Stimulated activated CD4-positive, alpha-beta T cell treated with anti-CD3 and anti-CD28 coated beads, Interleukin-4, amount 100 ng/mL, for 24 hours (primary cell): ENCODE results near the gene PCYOX1L.

Experiments used
- DNase-seq: peaks from one replicate; pipeline ENCODE4 v3.0.0-alpha.2; 2020

Gene PCYOX1L

GRCh38 chr5:149370878-149371277, 13.0 kb downstream of the PCYOX1L start:
- no peak for DNase-seq

- DNase-seq, result peak; percentile 74
Observed at GRCh38 chr5:149371296-149371962, 13.6 kb downstream of the PCYOX1L start.

- DNase-seq, result no peak
Observed at GRCh38 chr5:149372076-149372795, 14.4 kb downstream of the PCYOX1L start.

GRCh38 chr5:149372932-149373331, 15.1 kb downstream of the PCYOX1L start:
- no peak for DNase-seq

GRCh38 chr5:149374303-149374702, 16.5 kb downstream of the PCYOX1L start:
- DNase-seq, result no peak

GRCh38 chr5:149374801-149375200, 17.0 kb downstream of the PCYOX1L start:
- no peak for DNase-seq

- no peak for DNase-seq
Observed at GRCh38 chr5:149375434-149375833, 17.6 kb downstream of the PCYOX1L start.

GRCh38 chr5:149376104-149376503, 18.3 kb downstream of the PCYOX1L start:
- DNase-seq, result no peak

- no peak for DNase-seq
Observed at GRCh38 chr5:149376711-149377447, 19.0 kb downstream of the PCYOX1L start.

- no peak for DNase-seq
Observed at GRCh38 chr5:149378241-149378820, 20.5 kb downstream of the PCYOX1L start.

- DNase-seq, result no peak
Observed at GRCh38 chr5:149379177-149379761, 21.4 kb downstream of the PCYOX1L start, which contains the start of gene IL17B. TSS of gene IL17B (minus strand) at chr5:149379292. CDS start at chr5:149379225, 67 bp downstream.

GRCh38 chr5:149379818-149380374, 22.1 kb downstream of the PCYOX1L start:
- no peak for DNase-seq

- DNase-seq, result no peak
Observed at GRCh38 chr5:149380466-149381121, 22.7 kb downstream of the PCYOX1L start.

- no peak for DNase-seq
Observed at GRCh38 chr5:149381261-149381985, 23.6 kb downstream of the PCYOX1L start.

GRCh38 chr5:149381986-149382338, 24.1 kb downstream of the PCYOX1L start:
- DNase-seq, result peak; percentile 80

GRCh38 chr5:149382517-149383220, 24.8 kb downstream of the PCYOX1L start:
- DNase-seq, result no peak

- no peak for DNase-seq
Observed at GRCh38 chr5:149383399-149383798, 25.6 kb downstream of the PCYOX1L start.

GRCh38 chr5:149386166-149386565, 28.3 kb downstream of the PCYOX1L start:
- no peak for DNase-seq

GRCh38 chr5:149387081-149387631, 29.3 kb downstream of the PCYOX1L start:
- DNase-seq, result no peak

GRCh38 chr5:149387982-149388381, 30.1 kb downstream of the PCYOX1L start:
- DNase-seq, result no peak
